CD4-positive, alpha-beta T cell treated with Interleukin-6 at 100 ng/mL for 8 hours (primary cell): ENCODE data around the gene ETNPPL.
"Not testable (repeated sequence)": the region's sequence is repeated elsewhere in the genome, so short reads cannot be mapped to it uniquely, and the experiment has no call there.

Source experiments
- DNase-seq: peaks from one replicate; pipeline ENCODE4 v3.0.0-alpha.2; 2020; ENCODE audit warnings: mixed read lengths, low spot score

ETNPPL gene

DNA sequence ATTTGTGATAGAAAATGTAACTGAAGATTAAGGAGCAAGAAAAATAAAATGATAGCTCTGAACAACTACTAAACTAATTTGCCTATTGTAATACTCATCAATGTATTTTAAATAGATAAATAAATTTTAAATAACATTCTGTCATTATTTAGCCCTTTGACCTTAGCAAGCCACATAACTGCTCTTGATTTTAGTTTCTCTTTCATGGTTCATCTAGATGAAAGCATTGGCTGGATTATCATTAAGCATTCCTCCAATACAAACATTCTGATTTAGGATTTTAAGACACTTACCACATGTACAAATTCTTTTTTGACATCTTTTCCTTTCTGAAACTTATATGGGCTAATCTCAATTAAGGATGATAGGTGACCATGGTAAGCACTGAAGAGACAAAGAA lies 8.5 kb downstream of the ETNPPL start:
- DNase-seq: no peak

DNA sequence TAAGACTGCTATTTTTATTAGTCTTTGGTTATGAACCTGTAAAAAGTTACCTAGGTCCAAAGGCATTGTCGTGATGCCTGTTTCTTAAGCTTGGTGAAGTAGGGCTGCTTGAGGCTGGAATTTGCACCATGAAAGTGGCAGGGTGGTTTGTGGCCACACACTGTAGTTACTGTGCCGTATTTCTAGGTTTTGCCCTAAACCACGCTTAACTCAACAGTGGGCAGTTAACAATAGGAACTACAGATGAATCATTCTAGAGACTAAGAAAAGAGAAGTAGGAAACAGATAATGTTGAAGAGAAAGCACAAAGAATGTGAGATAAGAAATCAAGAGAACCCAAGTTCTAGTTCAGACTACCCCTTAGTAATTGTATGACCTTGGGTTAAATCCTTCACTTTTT lies 11.5 kb downstream of the ETNPPL start:
- DNase-seq: no peak

DNA sequence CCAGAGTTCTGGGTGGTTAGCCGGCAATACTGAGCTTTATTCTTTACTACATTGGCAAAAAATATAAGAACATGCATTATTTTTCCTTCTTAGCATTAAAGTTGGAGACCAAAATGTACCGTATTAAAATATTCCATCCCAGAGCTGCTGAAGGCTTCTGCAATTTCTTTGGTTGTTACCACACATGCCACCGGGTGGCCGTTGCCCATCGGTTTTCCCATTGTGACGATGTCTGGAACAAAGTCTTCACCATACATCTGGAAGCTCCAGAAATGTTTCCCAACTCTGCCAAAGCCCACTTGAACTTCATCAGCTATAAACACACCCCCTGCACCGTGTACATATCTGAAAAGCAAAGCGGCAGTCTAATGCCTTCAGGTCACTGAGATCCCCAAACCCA lies 13.7 kb downstream of the ETNPPL start:
- no peak for DNase-seq

DNA sequence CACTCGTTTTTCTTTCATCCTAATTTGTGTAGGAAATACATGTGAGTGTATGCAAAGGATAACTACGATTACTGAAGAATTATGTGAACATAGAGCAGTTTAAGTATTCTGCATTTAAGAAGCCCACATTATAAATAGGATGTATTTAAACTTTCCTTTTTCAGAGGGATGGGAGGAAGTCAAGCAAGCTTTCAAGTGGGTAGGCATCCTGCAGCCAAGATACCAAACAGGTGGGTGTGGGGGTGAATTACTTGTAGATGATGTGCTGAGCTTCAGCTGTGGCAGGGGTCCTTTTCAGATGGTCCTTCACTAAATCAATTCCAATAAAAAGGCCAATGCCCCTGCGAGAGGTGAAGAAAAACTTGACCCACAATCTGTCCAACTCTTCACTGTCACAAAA lies 16.3 kb downstream of the ETNPPL start:
- DNase-seq: no peak

DNA sequence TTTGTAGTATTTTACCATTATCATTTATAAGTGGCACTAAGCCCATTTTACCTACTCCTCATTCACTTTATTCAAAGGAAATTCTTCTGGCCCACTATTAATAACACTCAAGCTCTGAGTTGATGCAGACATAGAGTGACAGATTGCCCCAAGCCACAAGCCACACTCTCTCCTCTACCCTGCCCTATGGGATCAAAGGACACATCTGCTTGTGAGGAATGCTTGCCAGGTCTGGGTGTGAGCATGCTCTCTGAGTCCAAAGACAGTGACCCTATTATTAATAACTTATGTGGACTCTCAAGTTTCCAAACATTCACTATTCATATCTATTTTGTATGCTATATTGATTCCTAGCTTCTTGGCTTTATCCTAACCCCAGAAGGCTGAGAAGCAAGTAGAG lies 18.5 kb downstream of the ETNPPL start:
- no peak for DNase-seq

DNA sequence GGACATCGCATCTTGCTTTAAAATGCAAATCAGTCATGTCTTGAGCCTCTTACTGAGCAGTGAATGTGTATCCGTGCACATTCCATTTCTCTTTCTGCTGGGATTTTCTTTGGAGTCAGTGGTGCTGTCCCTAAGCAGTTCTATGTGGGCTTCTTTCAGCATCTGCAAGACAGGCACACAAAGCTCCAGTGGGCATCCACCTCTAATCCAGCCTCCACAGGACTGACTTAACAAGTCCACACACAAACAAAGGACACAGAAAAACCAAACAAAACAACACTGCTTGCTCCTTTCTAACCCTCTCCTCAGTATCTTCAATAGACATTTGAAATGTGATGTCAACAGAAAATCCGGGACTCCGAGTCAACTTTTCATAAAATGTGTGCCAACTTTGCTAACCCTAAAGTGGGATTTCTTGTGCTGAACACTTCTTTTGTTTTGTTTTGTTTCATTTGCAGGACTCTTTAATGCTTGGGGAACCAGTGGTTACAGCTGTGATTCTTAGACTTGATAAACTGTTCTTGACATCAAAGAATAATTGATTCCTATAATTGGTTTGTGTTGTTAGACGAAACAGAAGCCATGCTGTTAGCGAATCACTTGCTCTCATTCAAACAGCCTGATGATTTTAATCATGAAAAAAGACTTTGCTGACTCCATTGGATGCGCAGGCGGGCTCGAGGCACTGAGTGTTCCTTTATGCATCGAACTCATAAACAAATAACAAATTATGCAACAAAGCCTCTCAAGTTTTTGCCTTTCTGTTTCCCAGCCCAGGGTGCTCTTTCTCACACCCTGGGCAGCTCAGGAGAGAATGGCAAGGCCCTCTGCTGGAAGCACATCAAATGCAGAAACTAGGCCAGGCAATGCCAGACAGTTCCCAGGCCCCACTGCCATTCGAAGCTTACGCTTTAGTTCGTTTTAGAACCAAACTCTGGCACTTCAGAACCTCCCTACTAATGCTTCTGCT lies 20.1 kb downstream of the ETNPPL start:
- no peak for DNase-seq

DNA sequence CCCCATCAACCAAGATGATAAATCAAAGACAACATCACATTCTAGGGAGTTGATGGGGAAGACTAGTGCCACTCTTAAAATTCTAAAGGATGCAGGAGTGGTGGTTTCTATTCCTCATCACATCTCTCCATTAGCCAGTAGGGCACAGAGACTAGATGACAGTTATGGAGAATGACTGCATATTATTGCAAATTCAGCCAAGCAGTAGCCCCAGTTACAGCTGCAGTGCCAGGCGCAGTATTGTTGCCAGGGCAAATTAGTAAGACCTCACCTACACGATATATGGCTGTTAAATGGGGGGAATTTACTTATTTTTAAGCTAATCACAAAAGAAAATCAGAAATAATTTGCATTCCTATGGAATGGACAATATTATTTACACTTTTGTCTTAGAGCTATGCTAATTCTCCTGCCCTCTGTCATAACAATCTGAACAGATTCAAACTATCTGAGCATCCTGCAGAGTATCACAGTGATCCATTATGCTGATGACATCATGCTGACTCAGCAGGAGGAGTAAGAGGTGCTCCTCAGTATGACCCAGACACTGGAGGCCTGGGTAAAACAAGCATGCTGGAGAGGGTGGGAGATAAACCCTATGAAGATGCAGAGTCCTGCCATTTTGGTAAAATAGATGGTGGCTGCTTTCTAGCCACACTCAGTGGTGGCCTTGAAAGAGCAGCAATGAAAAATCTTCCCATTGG lies 24.7 kb downstream of the ETNPPL start:
- no peak for DNase-seq

DNA sequence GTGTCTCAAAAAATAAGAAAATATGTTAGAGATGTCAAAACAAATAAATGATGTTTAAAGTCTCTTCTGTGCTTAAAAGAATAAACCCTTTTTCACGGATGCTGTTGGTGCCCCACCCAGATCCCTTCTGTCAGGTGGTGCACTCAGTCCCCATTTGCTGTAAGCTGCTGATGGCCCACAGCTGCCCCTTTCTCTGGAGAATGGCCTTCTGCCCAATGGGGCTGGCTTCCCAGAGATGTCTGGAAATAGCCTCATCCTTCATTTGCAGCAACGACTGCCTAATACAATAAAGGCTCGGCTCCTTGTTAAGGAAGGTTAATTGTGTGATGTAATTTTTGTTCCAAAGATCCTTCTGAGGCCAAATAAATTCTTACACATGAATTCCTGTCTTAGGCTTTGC lies 31.8 kb downstream of the ETNPPL start:
- DNase-seq: no peak

DNA sequence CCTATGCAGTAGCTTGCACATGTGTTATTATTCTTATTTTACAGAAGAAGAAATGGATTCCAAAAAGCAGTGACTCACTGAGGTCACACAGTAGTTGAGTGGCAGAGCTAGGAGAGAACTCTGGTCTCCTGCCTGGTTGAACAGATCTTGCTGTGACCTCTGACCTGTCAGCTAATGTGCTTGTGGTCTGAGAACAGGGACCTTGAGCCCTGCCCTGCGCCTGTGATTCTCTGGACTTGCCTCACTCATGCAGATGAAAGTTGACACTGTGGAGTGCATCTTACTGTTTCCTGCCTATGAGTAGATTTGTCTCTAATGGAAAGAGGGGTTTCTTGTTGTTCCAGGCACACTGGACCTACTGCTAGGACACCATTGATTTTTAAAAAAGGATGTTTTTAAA lies 32.3 kb downstream of the ETNPPL start:
- no peak for DNase-seq

DNA sequence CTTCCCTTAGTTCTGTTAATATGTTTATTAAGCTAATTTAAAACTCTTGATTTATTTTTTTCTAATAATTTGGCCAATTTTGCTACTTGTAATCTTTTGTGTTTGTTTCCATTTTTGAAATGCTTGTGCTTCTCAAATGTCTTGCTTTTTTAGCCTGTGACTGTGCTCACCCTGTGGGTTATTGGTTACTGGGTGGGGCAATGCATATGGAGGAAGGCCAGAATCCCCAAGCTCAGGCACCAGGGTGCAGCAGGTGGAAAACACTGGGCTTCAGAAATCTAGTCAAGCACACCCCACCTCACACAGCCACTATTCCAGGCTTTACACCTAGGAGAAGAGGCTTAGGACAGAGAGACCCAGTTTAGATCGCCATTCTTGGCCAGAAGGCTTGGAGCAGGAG lies 33.1 kb downstream of the ETNPPL start:
- DNase-seq: no peak

DNA sequence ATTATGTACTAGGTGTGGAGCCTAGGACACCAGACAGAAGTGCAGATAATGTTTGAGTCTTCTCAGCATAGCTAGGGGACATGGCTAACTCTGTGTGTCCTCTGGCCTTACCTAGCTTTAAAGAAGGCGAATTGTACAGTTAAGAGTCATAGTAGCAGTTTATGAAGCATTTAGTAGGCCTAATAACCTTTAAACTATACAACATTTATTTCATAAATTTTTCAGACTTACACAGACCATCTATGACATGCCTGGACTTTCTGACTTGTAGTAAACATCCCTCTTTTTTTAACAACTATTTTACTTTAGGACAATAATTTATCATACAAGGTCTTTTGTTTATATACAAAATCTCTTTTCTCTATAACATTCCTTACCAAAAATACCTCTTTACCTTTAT lies 37.4 kb downstream of the ETNPPL start:
- no peak for DNase-seq

DNA sequence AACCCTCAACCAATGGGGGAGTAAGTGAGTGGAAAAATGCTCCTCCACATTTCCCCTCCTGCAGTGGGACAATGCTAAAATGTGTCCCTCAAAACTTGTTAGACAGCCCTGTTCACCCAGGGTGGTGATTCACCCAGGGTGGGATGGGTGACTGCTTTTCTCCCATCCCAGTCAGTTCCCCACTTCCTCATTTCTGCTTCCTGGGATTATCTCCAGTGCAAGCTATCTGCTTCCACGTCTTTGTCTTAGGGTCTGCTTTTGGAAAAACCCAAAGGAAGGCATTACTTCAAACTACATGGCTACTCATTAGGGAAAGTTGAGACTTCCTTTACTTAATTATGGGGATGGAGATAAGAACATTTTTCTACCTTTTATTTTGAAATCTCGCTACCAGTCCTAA lies 45.5 kb downstream of the ETNPPL start:
- DNase-seq: no peak

DNA sequence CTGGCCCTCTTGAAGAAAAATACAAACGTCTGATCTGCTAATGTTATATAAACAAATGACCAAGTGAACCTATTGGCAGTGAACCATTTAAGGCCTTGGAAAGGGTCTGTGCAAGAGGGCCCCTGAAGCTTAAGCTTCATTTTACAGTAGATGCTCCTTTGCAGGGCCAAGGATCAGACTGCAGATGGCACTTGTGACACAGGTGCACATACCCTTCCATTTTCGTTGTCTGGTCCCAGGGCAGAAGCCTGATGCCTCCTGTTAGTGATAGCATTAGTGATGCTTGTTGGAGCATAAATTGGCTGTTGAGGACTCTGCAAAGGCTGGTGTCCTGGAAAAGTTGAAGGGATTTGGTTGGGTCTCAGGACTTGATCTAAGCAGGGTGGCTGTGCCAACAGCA lies 46.5 kb downstream of the ETNPPL start:
- no peak for DNase-seq

DNA sequence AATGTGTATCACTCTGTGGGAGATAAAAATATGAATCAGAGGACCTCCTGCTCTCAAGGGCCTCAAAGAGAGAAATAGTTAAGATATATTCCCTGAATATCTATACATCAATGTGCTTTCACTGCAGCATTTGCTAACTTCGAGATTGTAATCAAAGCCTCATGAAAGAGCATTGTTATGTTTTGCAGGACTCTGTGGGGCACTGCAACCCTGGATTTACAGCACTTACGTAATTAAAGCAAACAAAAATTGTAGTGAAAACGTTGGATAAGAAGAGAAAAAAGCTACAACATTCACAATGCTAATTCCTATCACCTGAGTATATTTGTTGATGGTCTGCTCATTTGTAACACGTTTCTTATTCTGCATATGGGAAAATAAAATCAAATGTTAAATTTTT lies 48.0 kb downstream of the ETNPPL start:
- DNase-seq: no peak

DNA sequence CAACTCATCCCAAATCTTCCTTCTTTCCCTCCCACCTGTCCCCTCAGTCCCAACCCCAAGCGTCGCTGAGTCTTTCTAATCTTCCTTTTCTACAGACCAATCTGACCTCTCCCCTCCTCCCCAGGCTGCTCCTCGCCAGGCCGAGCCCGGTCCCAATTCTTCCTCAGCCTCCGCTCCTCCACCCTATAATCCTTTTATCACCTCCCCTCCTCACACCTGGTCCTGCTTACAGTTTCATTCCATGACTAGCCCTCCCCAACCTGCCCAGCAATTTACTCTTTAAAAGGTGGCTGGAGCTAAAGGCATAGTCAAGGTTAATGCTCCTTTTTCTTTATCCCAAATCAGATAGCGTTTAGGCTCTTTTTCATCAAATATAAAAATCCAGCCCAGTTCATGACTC lies 52.3 kb downstream of the ETNPPL start:
- DNase-seq: not testable (repeated sequence)

DNA sequence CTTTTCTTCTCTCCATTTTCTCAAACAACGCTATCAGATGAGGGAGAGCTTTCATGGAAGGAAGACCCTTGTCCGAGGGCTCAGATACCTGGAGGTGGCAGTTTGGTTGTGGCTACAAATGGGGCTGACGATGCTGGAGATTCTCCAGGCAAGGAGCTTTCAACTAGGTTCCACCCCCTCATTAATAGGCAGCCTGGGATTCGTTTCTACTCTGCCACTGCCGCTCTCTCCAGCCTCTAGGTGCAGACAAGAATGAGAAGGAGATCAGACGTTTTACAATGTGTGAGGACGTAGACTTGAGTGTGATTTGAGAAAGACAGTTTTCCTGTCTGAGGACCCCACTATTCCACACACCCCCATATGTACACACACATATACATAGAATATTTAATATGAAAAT lies 53.1 kb downstream of the ETNPPL start:
- no peak for DNase-seq

DNA sequence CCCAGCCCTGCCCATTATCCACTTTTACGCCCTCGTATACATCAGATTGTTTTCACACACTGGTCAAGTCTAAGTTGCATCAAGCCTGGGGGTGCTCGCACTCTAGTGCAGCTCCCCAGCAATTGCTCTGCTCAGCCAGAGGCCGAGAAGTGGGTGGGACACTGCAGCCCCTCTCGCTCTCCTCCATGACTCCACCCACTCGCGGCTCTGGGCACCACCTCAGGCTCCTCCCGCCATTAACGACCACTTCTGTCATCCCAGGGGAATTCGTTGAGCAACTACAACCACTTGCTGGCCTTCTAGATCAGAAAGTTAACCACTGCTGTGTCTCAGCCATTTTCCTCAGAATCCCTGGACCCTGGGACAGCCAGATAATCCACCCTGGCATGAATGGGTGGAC lies 53.6 kb downstream of the ETNPPL start:
- DNase-seq: no peak

DNA sequence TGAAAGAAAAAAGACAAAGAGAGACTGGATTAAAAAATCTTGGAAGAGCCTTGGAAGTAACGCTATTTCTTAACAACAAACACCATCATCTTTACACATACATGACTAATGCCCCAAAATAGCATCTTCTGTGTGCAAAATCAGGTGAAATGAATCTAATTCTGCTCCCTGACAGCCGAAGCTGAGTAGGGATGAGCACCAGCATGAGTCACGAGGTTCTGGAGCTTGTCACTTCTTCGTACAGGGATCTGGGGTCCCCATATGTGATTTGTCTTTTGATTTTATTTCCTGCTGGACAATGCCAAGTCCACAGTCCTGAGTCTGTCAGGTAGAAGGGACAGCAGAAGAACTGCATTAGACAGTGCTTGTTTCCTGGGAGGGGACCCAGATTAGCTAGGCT lies 56.6 kb downstream of the ETNPPL start:
- DNase-seq: no peak

DNA sequence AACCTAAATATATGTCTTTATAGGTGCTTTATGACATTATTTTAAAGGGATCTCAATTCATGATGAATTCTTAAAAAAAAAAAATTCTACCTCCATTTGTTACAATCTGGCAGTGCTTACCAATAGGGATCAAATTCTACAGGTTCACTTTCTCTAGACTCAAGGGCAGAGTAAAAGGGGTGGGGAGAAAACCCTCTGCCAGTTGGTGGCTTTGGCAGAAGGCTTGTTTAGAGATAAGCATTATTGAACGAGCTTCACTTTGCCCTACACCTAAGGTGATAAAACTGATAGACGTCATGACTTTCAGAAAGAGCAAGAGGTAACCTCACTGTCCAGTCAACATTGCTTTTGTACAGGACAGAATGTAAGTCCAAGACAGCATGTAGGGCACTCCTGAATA lies 58.9 kb downstream of the ETNPPL start:
- DNase-seq: no peak

DNA sequence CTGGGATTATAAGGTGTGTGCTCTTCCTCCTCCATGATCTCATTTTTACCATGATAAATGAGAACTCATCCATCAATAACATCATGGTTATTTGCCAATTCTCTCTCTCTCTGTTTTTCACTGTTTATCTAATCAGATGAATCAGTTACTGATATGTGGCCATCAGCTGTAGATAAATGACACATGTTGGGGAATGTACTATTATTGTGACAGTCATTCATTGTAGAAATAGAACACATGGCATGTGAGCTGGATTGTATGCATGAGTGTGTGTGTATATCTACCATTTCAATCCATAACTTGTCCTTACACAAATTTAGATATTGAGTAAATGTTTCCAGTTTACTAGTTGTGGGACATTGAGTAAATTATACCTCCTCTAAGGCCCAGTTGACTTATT lies 59.5 kb downstream of the ETNPPL start:
- no peak for DNase-seq

DNA sequence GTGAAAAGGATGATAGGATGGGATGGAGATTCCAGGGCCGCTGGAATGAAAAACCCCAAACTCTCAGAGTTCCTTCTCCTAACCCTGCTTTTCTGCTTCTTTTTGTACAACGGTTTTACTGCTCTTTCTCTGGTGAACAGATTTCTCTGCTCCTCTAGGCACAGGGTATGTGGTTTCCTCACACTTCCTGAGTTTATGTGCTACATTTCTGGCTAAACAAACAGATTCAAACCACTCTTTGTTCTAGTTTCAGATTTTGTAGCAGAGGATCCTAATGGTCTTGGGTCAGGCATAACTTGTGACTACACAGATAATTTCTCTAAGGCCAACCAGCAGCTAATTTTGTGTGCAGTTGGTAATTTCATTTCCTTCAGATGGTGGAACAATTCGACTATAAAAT lies 59.9 kb downstream of the ETNPPL start:
- peak; percentile 8 for DNase-seq

DNA sequence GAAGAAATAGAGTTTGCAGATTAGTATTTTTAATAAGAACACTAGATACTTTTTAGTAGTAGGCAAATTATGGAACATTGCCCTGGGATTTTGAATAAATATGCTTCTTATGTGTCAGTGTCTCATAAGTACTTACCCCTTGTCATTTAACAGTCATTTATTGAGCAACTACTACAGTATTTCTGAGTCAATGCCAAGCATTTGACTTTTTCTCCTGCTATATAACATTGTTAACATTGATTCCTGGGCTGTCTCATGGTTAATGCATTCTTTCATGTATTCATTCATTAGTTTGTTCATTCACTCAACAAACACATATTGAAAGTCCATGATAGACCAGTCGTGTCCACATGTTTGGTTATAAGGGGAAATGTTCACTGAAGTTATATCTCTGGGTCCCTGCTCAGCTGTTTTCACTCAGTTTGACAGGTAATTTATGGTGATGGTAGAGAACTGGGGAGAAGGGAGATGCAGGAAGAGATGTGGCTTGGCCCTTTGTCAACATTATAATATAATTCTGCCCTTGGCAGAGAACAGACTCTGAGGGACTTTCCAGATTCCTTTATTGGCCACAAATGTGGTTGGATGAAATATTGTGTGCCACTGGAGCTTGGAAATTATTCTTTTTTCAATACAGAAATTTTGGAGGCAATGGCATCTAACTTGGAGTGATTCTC lies 62.6 kb downstream of the ETNPPL start:
- no peak for DNase-seq

DNA sequence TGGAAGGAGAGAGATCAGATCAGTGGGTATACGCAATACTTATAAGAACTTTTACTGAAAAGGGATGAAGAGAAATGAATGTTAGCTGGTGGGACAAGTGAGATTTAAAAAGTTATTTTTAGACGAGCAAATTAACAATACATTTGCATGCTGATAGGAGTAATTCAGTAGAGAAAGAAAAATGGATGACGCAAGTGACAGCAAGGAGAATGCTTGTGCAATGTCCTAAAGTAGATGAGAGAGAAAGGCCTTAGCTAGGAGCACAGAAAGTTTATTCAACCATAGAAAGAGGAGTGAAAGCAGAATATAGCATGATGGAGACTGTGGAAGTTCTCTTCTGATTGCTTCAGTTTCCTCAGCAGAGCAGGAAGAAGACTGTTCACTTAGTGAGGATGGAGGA lies 66.7 kb downstream of the ETNPPL start:
- DNase-seq: no peak
